ENCODE data around the gene TFAP2E.
"Not testable (repeated sequence)": the region's sequence is repeated elsewhere in the genome, so short reads cannot be mapped to it uniquely, and the experiment has no call there.

The TFAP2E gene

DNA sequence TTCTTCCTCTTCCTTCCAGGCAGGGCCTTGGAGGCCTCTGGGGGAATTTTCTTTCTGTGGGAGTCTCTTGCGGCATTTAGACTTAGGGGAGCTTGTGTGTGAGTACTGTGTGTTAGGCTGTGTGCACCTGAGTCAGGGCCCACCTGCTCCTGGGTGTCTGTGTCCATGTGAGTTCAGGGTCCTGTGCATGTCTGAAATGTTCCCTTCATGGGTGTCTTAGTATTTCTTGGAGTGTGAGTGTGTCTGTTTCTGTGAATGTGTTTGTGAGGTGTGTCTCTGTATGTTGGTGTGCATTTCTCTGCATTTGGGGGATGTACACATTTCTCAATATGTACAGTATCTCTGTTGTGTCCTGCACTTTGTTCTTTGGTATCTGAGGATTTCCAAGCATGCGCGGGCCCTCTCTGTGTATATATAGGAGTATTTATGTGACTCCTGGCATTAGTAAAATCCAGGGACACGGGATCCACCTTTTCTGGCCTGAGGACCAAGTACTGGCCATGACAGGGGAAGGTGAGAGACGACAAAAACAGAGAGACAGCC, 2.4 kb downstream of the TFAP2E start:
- WGBS = 84% methylated on average over 5 of the region's 5 CpGs
- Histone ChIP-seq H3K4me3 (ENCODE audit: low read length) (no peak overlapping the region), H3K9me3 (ENCODE audit: insufficient read depth, low read depth, low read length) (no peaks in the 10 kb centered on the region), H3K9ac (ENCODE audit: low read depth, low read length) (no peak overlapping the region), H3K4me1 (ENCODE audit: insufficient read depth, low read length) (0 out of 2 replicates have a peak, but pooled peaks cover 2% of the 10 kb centered on the region), H3K27me3 (ENCODE audit: insufficient read depth, low read length) (peaks cover 89% of the 10 kb centered on the region), H3K36me3 (ENCODE audit: insufficient read depth, low read length) (no peaks in the 10 kb centered on the region), H3K27ac (ENCODE audit: low read depth, low read length) (no peak overlapping the region)

- Histone ChIP-seq H3K9ac (ENCODE audit: low read depth, low read length) (no peak overlapping the region), H3K4me3 (ENCODE audit: low read length) (no peak overlapping the region; the same call in 1 of the 2 replicates), H3K9me3 (ENCODE audit: insufficient read depth, low read depth, low read length) (no peaks in the 10 kb centered on the region), H3K4me1 (ENCODE audit: insufficient read depth, low read length) (0 out of 2 replicates have a peak, but pooled peaks cover 2% of the 10 kb centered on the region), H3K27ac (ENCODE audit: low read depth, low read length) (no peak overlapping the region), H3K36me3 (ENCODE audit: insufficient read depth, low read length) (no peaks in the 10 kb centered on the region), H3K27me3 (ENCODE audit: insufficient read depth, low read length) (peaks cover 82% of the 10 kb centered on the region)
- 50% methylated on average over 10 of the region's 10 CpGs for WGBS
Measured at GRCh38 chr1:35576061-35576765, 3.1 kb downstream of the TFAP2E start.

GRCh38 chr1:35576766-35577070, 3.6 kb downstream of the TFAP2E start:
- Histone ChIP-seq H3K27me3 (ENCODE audit: insufficient read depth, low read length) (peaks cover 77% of the 10 kb centered on the region), H3K4me3 (ENCODE audit: low read length) (peak overlapping the region; percentile 63; the same call in 1 of the 2 replicates)
- not testable (repeated sequence) for H3K9me3 ChIP-seq (ENCODE audit: insufficient read depth, low read depth, low read length); H3K36me3 ChIP-seq (ENCODE audit: insufficient read depth, low read length); H3K4me1 ChIP-seq (ENCODE audit: insufficient read depth, low read length); H3K27ac ChIP-seq (ENCODE audit: low read depth, low read length); H3K9ac ChIP-seq (ENCODE audit: low read depth, low read length)
- 15% methylated on average over 37 of the region's 37 CpGs for WGBS

- Histone ChIP-seq H3K27ac (ENCODE audit: low read depth, low read length) (no peak overlapping the region), H3K9me3 (ENCODE audit: insufficient read depth, low read depth, low read length) (no peaks in the 10 kb centered on the region), H3K36me3 (ENCODE audit: insufficient read depth, low read length) (no peaks in the 10 kb centered on the region), H3K4me3 (ENCODE audit: low read length) (peak overlapping the region; percentile 63), H3K9ac (ENCODE audit: low read depth, low read length) (no peak overlapping the region; the same call in 1 of the 2 replicates), H3K4me1 (ENCODE audit: insufficient read depth, low read length) (0 out of 2 replicates have a peak, but pooled peaks cover 2% of the 10 kb centered on the region), H3K27me3 (ENCODE audit: insufficient read depth, low read length) (peaks cover 71% of the 10 kb centered on the region)
- whole genome bisulfite sequencing = 2% methylated on average over 70 of the region's 70 CpGs
Measured at GRCh38 chr1:35577071-35577998, 4.2 kb downstream of the TFAP2E start.

GRCh38 chr1:35580949-35581388, 7.9 kb downstream of the TFAP2E start:
- Histone ChIP-seq H3K36me3 (ENCODE audit: insufficient read depth, low read length) (no peaks in the 10 kb centered on the region), H3K9ac (ENCODE audit: low read depth, low read length) (no peak overlapping the region), H3K9me3 (ENCODE audit: insufficient read depth, low read depth, low read length) (no peaks in the 10 kb centered on the region), H3K4me3 (ENCODE audit: low read length) (no peak overlapping the region), H3K27ac (ENCODE audit: low read depth, low read length) (no peak overlapping the region), H3K27me3 (ENCODE audit: insufficient read depth, low read length) (peaks cover 34% of the 10 kb centered on the region), H3K4me1 (ENCODE audit: insufficient read depth, low read length) (0 out of 2 replicates have a peak, but pooled peaks cover 2% of the 10 kb centered on the region)
- WGBS = 100% methylated on average over 1 of the region's 4 CpGs

DNA sequence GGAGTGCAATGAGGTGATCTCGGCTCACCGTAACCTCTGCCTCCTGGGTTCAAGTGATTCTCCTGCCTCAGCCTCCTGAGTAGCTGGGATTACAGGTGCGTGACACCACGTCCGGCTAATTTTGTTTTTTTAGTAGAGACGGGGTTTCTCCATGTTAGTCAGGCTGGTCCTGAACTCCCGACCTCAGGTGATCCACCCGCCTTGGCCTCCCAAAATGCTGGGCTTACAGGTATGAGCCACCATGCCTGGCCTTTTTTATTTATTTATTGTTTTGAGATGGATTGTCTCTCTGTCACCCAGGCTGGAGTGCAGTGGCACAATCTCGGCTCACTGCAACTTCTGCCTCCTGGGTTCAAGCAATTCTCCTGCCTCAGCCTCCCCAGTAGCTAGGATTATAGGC, 8.5 kb downstream of the TFAP2E start:
- H3K27ac ChIP-seq (ENCODE audit: low read depth, low read length); H3K36me3 ChIP-seq (ENCODE audit: insufficient read depth, low read length); H3K9ac ChIP-seq (ENCODE audit: low read depth, low read length); H3K9me3 ChIP-seq (ENCODE audit: insufficient read depth, low read depth, low read length); H3K4me1 ChIP-seq (ENCODE audit: insufficient read depth, low read length); H3K4me3 ChIP-seq (ENCODE audit: low read length): not testable (repeated sequence)
- peaks cover 28% of the 10 kb centered on the region for H3K27me3 ChIP-seq (ENCODE audit: insufficient read depth, low read length)
- WGBS = 96% methylated on average over 9 of the region's 9 CpGs

GRCh38 chr1:35585281-35585680, 12.2 kb downstream of the TFAP2E start:
- no peak overlapping the region for H3K9ac ChIP-seq (ENCODE audit: low read depth, low read length)
- WGBS = 84% methylated on average over 3 of the region's 3 CpGs
- H3K36me3 ChIP-seq (ENCODE audit: insufficient read depth, low read length) = no peaks in the 10 kb centered on the region
- no peak overlapping the region for H3K27ac ChIP-seq (ENCODE audit: low read depth, low read length)
- no peak overlapping the region for H3K4me3 ChIP-seq (ENCODE audit: low read length)
- H3K27me3 ChIP-seq (ENCODE audit: insufficient read depth, low read length) = no peaks in the 10 kb centered on the region
- H3K4me1 ChIP-seq (ENCODE audit: insufficient read depth, low read length) = no peaks in the 10 kb centered on the region
- no peaks in the 10 kb centered on the region for H3K9me3 ChIP-seq (ENCODE audit: insufficient read depth, low read depth, low read length)

DNA sequence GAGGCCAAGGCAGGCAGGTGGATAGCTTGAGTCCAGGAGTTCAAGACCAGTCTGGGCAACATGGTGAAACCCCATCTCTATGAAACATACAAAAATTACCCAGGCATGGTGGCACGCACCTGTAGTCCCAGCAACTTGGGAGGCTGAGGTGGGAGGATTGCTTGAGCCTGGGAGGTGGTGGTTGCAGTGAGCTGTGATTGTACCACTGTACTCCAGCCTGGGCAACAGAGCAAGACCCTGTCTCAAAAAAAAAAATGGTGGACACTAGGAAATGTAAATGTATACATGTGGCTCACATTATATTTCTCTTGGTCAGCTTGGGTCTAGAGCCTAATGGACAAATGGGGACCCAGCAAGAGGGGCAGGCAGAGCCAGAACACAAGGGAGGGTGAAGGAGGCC, 12.7 kb downstream of the TFAP2E start:
- H3K9ac ChIP-seq (ENCODE audit: low read depth, low read length); H3K27me3 ChIP-seq (ENCODE audit: insufficient read depth, low read length); H3K4me1 ChIP-seq (ENCODE audit: insufficient read depth, low read length); H3K9me3 ChIP-seq (ENCODE audit: insufficient read depth, low read depth, low read length); H3K4me3 ChIP-seq (ENCODE audit: low read length); H3K36me3 ChIP-seq (ENCODE audit: insufficient read depth, low read length); H3K27ac ChIP-seq (ENCODE audit: low read depth, low read length): not testable (repeated sequence)
- 100% methylated on average over 1 of the region's 1 CpG for WGBS

DNA sequence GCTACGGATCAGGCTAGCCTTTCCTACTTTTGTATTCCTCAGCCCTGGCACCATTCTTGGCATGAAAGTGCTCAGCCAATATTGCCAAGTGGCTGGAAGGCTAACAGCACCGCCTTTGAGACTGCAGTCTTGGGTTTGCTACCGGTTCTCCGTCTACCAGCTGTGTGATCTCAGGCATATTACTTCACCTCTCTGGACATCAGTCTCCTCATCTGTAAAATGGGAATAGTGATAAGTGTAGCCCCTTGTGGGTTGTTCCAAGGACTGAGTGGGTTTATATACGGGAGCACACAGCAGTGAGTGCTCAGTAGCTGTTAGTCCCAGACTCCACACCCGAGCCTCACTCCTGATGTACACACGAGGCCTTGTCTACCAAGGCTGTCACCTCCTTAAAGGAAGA, 13.7 kb downstream of the TFAP2E start:
- no peaks in the 10 kb centered on the region for H3K4me1 ChIP-seq (ENCODE audit: insufficient read depth, low read length)
- no peaks in the 10 kb centered on the region for H3K27me3 ChIP-seq (ENCODE audit: insufficient read depth, low read length)
- H3K27ac ChIP-seq (ENCODE audit: low read depth, low read length) = no peak overlapping the region
- no peaks in the 10 kb centered on the region for H3K36me3 ChIP-seq (ENCODE audit: insufficient read depth, low read length)
- H3K9ac ChIP-seq (ENCODE audit: low read depth, low read length) = no peak overlapping the region
- 91% methylated on average over 7 of the region's 7 CpGs for WGBS
- H3K9me3 ChIP-seq (ENCODE audit: insufficient read depth, low read depth, low read length) = no peaks in the 10 kb centered on the region
- no peak overlapping the region for H3K4me3 ChIP-seq (ENCODE audit: low read length)

DNA sequence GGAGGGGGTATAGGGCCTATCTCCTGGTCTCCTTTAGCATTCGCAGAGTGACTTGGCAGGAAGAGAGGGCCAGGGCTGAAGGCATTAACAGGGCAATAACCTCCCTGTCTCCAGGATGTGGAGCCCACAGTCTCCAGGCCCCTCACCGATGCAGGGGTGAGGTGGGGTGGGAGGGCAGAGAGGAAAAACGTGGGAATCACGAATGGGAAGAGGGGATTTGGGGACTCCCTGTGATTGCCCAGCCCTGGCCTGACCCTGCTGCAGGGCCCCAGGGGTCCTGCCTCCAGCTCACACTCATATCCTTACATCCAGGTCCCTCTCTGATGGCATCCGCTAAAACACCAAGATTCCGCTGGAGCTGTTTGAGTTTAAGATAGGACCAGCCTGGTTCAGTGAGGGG, 14.6 kb downstream of the TFAP2E start:
- Histone ChIP-seq H3K36me3 (ENCODE audit: insufficient read depth, low read length) (no peaks in the 10 kb centered on the region), H3K4me1 (ENCODE audit: insufficient read depth, low read length) (no peaks in the 10 kb centered on the region), H3K4me3 (ENCODE audit: low read length) (no peak overlapping the region), H3K9ac (ENCODE audit: low read depth, low read length) (no peak overlapping the region), H3K9me3 (ENCODE audit: insufficient read depth, low read depth, low read length) (no peaks in the 10 kb centered on the region), H3K27ac (ENCODE audit: low read depth, low read length) (no peak overlapping the region), H3K27me3 (ENCODE audit: insufficient read depth, low read length) (no peaks in the 10 kb centered on the region)
- WGBS = 76% methylated on average over 6 of the region's 6 CpGs

- WGBS = 74% methylated on average over 20 of the region's 21 CpGs
- H3K9me3 ChIP-seq (ENCODE audit: insufficient read depth, low read depth, low read length) = no peaks in the 10 kb centered on the region
- no peaks in the 10 kb centered on the region for H3K4me1 ChIP-seq (ENCODE audit: insufficient read depth, low read length)
- H3K27me3 ChIP-seq (ENCODE audit: insufficient read depth, low read length) = no peaks in the 10 kb centered on the region
- H3K27ac ChIP-seq (ENCODE audit: low read depth, low read length) = no peak overlapping the region
- no peaks in the 10 kb centered on the region for H3K36me3 ChIP-seq (ENCODE audit: insufficient read depth, low read length)
- no peak overlapping the region for H3K4me3 ChIP-seq (ENCODE audit: low read length)
- H3K9ac ChIP-seq (ENCODE audit: low read depth, low read length) = no peak overlapping the region
Measured at GRCh38 chr1:35588197-35588910, 15.2 kb downstream of the TFAP2E start.
